Sigmoid colon (tissue), 4 donors: Measurements from ENCODE around the gene EDDM13.
"Not testable (repeated sequence)": the region's sequence is repeated elsewhere in the genome, so short reads cannot be mapped to it uniquely, and the experiment has no call there.

Source experiments
- EP300 ChIP-seq, 4 donors: sonication (generic); formaldehyde crosslinking; IDR thresholded peaks; one replicate each; pipeline ENCODE4 v1.6.1; 2017; ENCODE audit warnings: antibody characterized with exemption in 4 of 4
- POLR2A ChIP-seq, 2 donors: fragments of 450-650 bp; IDR thresholded peaks; one replicate each; pipeline ENCODE4 v1.6.1; 2016; ENCODE audit warnings: antibody characterized with exemption in 2 of 2, mild to moderate bottlenecking in 2 of 2, moderate library complexity in 2 of 2
- POLR2AphosphoS5 ChIP-seq, 4 donors: sonication (generic); formaldehyde crosslinking; IDR thresholded peaks; one replicate each; pipeline ENCODE4 v1.6.1; 2017; ENCODE audit warnings: antibody characterized with exemption in 4 of 4
- TF ChIP-seq, protein P1 (sequence below), 4 experiments: fragments of 450-650 bp in 3 of 4; fragments of 200-600 bp in 1 of 4; IDR thresholded peaks; one replicate each; pipeline ENCODE4 v1.5.1; 2016 to 2019; ENCODE audit warnings: antibody characterized with exemption in 4 of 4, mild to moderate bottlenecking in 3 of 4, moderate library complexity in 2 of 4

DNA sequence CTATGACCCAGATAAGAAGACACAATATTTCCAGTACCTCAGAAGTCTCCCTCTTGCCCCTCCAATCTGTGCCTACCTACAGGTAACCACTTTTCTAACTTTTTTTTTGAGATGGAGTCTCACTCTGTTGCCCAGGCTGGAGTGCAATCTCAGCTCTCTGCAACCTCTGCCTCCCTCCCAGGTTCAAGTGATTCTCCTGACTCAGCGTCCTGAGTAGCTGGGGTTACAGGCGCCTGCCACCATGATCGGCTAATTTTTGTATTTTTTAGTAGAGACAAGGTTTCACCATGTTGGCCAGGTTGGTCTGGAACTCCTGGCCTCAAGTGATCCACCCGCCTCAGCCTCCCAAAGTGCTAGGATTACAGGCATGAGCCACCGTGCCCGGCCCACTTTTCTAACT lies 10.6 kb upstream of the EDDM13 start:
- TF ChIP-seq, protein P1, sequence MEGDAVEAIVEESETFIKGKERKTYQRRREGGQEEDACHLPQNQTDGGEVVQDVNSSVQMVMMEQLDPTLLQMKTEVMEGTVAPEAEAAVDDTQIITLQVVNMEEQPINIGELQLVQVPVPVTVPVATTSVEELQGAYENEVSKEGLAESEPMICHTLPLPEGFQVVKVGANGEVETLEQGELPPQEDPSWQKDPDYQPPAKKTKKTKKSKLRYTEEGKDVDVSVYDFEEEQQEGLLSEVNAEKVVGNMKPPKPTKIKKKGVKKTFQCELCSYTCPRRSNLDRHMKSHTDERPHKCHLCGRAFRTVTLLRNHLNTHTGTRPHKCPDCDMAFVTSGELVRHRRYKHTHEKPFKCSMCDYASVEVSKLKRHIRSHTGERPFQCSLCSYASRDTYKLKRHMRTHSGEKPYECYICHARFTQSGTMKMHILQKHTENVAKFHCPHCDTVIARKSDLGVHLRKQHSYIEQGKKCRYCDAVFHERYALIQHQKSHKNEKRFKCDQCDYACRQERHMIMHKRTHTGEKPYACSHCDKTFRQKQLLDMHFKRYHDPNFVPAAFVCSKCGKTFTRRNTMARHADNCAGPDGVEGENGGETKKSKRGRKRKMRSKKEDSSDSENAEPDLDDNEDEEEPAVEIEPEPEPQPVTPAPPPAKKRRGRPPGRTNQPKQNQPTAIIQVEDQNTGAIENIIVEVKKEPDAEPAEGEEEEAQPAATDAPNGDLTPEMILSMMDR (IDR thresholded peaks at IDR 0.05), result not testable (repeated sequence)
- TF ChIP-seq POLR2AphosphoS5, POLR2A, EP300 (IDR thresholded peaks at IDR 0.05): not testable (repeated sequence)
